CD4-positive, alpha-beta T cell treated with Interleukin-1 beta for 1 hour (primary cell): ENCODE results near the gene SPATA16.
"Not testable (repeated sequence)": the region's sequence is repeated elsewhere in the genome, so short reads cannot be mapped to it uniquely, and the experiment has no call there.

Experiments used
- DNase-seq, 2 donors: peaks; one replicate each; pipeline ENCODE4 v3.0.0-alpha.2; 2020 to 2022

Gene SPATA16

DNA sequence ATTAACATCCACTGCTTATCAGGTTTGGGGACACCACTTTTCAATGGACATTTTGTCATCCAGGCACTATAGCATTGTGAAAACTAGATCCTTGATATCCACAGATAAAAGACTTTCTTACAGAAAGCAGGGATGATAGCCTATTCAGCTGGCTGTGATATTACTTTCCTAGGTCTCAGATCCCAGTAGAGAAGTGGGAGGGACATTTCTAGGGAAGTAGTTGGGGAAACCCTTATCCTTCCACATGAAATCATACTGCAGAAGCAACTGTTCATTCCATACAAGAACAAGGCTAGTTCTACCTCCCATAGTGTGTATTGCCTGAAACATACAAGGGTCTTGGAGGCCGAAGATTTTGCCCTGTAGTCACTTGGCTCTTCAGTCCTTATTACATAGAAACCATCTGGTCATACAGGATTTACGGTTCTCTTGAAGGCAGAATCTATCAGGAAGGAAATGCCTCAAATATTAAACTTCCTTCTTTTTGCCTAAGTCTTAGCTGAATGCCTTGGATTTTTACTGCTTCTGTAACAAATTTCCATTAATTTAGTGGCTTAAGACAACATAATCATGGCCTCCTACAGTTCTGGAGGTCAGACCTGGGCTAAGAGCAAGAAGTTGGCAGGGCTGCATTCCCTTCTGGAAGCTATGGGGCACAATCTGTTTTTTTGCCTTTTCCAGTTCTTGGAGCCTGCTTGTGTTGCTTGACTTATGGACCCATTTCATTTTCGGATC lies 271.1 kb downstream of the SPATA16 start:
- no peak for DNase-seq

DNA sequence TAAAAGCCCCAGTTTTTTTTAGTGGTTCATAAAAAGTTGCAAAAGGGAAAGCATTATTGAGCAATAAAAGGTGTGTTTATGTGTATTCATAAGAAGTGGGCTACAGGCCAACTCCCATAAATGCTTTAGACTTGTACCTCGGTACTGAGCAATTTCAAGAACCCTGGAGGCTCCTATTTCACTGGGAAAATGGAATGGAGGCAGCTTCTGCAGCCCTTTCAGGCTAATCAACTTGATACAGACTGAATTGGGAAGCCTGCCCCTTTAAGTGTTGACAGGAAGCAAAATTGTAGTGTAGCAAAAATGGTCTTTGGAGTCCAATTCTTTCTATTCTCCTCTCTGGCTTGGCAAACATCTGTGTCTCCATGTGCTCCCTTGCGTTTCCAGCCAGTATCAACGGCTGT lies 271.7 kb downstream of the SPATA16 start:
- no peak for DNase-seq

DNA sequence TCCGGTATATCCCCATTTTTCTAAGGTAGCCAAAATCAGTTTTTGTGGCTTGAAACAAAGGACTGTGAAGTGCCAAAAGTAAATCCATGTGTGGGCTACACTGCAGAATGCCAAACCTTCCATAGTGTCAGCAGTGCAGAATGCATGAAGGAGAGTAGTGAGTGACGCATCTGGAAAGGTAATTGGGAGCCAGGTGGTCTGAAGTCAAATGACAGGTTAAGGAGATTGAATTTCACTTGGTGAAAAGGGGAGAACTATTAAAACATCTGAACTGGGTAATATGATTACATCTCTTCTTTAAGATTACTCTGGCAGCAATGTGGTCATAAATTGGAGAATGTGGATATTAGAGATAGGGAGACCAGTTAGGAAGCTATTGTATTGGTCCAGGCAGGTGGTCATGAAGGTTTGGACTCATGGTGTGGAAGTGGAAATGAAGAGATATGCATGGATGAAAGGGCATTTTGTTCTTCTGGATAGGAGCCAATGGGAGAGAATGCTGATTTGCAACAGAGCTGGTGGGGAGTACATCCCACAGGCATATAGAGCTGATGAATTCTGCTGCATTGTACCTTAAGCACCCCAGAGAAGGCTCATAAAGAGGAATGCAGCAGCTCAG lies 272.3 kb downstream of the SPATA16 start:
- DNase-seq, result no peak

DNA sequence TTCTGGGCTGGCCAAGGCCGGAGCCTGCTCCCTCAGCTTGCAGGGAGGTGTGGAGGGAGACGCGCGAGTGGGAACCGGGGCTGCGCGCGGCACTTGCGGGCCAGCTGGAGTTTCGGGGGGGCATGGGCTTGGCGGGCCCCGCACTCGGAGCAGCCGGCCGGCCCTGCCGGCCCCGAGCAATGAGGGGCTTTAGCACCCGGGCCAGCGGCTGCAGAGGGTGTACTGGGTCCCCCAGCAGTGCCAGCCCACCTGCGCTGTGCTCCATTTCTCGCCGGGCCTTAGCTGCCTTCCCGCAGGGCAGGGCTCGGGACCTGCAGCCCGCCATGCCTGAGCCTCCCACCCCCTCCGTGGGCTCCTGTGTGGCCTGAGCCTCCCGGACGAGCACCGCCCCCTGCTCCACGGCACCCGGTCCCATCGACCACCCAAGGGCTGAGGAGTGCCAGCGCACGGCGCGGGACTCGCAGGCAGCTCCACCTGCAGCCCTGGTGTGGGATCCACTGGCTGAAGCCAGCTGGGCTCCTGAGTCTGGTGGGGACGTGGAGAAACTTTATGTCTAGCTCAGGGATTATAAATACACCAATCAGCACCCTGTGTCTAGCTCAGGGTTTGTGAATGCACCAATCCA lies 274.2 kb downstream of the SPATA16 start:
- DNase-seq, result not testable (repeated sequence)

DNA sequence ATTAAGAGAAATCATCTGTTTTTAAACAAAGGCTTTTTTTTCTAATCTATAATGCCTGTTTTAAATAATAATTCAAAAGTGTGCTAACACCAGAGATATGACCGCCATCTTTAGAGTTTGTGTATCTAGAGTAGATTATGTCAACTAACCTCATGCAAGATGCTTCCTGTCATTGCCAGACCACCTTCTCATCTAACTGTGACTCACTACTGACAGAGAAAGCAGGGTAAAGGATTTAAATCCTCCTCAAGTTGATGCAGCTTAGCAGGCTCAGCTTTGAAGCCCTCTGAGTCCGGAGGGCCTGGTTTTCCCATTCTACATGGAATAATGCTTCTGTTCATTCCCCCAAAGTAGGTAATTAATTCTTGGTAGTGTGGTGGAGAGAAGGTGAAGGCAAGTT lies 282.0 kb downstream of the SPATA16 start:
- no peak for DNase-seq

DNA sequence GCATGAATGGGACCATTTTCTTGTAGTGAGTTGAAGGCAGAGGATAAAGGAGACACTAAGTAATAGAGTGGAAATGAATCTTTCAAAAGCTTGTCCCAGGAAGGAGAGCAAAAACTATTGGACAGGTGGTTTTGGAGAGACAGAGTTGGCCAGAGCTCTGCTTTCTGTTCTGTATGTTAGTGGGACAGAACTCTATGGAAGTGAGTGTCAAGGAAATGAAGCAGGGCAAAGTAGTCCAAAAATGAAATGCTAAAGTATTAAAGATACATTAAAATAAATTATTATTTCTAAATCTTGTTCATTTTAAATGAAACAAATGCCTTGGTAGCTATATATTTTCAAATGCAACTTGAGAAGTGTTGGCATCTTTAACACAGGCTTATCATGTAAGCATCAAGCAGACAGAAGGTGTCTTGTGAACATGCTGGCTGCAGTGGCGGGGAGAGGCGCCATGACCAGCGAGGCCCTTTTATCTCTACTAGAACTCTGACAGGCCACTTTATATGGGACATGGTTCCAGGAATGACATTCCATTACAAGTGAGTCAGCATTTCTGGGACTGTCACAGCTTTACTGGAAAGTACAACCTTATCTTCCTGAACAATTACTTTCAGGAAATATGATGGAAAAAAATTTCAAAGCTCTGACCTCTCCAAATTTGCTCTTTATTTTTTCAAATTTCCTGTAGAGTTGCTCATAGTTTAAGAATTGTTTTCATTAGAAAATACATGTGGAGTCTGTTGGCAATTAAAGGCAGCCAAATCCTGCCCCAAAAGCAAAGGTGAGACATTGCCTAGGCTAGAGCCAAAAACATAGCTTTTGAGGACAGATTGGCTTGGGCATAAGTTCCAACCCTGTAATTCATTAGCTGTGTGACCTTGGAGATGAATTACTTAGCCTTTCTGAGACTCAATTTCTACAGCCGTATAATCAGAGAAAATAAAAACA lies 284.0 kb downstream of the SPATA16 start:
- DNase-seq, result no peak

DNA sequence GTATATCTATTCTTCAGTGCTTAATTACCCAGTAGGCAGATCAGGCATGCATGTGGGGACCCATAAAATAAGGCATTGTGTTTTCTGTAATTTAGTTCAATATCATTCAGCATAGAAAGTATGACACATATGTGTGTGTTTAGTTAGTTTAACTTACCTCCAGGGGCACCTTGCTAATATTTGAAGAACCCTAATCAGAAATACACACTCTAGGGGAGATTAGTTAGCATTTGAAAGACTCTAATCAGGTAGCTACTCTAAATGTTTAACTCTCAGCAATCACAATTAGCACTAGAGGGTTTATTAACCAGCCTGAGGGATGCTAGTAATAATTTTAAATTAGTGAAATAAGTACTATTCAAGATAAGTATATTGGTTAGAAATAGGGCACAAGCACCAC lies 286.0 kb downstream of the SPATA16 start:
- no peak for DNase-seq

DNA sequence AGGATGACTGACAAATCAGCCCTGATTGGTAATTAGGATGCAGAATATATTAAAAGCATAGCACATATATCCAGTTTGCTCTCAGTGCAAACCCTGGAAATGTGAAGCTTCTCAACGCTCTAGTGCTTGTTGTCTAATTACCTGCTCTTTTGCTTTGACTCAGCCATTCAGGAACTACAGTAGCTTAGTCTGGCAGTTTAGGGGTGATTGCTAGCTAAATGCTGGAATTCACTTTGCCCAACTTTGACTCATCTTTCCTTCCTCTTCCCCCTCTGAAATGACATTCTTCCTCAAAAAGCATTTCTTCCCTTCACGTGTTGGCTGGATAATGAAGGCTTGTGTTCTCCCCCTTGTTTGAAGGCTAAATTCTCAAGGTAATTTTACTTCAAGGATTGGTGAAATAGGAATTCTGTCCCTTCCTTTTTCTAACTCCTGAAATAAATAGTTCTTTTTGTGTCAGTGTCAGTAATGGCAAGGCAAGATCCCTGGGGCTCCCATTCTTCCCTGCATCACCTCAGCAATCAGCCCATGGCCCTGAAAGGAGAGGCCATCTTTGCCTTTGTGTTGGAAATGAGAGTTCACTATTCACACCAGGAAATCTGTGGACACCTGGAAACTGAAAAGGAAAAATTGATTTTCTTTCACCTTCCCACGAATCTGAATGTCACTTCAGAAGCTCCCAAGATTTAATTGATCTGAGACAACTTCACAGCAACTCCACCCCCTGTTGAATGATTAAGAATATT lies 286.9 kb downstream of the SPATA16 start:
- no peak for DNase-seq

DNA sequence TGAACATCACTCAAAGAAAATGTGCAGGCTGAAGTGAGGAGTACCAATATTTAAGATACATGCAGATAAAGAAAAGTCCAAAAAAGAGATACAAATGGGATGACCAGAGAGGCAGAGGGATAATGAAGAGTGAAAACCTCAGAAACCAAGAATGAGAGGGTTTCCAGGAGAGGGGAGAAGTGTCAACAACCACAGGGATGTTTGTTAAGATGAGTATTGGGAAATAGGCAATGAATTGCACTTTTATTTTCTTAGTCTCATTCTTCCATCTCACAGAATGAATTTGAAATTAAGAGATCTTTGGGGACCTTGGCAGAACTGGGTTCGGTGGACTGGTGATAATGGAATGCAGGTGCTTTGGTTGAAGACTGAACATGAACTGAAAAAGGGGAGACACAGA lies 288.0 kb downstream of the SPATA16 start:
- no peak for DNase-seq

DNA sequence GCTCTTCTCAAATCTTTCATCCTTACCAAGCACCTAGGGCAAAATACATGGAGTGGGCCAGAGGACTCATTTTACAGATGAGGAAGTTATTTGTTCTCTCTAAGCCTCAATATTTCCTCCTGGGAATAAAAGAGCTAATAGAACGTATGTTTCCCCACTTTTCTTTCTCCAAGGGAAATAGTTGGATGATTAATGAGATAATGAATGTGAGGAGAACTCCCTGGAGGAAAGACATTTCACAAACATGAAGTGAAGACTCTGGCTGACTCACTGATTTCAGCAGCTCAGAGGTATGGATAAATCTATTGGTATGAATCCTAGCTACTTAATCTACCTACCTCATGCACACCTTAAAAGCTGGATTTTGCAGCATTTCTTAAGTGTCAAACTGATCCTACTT lies 292.1 kb downstream of the SPATA16 start:
- no peak for DNase-seq

DNA sequence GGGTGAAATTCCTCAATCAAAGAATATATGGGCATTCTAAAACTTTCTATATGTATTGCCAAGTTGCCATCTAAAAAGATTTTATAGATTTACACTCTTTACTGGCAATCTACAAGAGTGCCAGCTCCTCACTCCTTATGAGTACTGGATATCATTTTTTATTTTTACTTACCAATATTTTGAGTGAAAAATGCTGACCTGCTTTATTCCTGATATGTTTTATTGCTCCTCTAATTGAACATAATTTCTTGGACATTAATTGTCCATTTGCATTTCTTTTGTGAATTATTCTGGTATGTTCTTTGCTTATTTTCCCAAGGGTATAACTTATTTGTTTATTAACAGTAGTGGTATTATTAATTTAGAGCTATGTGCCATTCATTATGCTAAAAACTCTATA lies 293.7 kb downstream of the SPATA16 start:
- no peak for DNase-seq

DNA sequence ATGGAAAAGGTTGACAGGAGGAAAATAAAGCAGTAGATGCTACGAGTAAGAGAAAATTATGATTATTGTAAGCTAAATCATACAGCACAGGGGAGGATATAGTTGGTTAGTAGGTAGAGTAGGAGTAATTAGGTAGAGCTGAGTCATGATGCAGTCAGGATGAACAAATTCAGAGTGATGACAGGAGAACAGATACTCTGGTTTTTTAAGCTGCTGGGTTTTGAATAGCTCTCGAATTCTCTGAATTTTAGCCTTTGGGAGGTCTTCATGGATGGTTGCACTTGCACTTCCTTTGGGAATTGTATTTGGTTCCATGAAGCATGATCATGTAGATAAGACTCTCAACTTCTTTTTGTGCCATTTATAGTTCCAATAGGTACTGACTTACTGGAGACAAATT lies 294.3 kb downstream of the SPATA16 start:
- no peak for DNase-seq

DNA sequence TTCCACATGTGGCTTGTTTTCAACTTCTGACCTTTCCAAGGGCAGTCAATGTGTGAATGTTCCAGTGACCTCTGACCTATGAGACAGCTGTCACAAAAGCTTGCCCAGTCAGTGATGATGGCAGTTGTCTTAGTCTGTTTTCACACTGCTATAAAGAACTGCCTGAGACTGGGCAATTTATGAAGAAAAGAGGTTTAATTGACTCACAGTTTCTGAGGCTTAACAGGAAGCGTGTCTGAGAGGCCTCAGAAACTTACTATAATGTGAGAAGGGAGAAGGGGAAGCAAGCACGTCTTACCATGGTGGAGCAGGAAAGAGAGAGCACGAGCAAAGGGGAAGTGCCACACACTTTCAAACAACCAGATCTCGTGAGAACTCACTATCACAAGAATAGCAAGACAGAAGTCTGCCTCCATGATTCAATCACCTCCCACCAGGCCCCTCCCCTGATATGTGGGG lies 294.9 kb downstream of the SPATA16 start:
- DNase-seq, result no peak

DNA sequence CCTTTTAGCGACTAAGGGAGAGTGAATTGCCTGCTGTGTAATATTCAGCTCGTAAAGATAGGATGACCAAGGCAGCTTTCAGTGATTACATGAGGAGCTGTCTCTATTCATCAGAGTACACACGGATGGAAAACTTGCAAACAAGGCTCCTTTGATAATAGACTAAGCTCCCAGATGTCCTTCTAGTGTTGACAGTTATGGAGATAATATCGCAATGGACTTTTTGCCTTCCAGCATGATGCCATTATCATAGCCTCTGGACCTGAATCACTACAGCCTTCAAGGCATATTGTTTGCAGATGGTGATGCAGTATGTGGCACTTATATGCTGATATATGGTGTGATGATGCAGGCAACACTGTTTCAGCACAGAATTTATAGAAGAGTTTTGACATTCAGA lies 296.6 kb downstream of the SPATA16 start:
- no peak for DNase-seq

DNA sequence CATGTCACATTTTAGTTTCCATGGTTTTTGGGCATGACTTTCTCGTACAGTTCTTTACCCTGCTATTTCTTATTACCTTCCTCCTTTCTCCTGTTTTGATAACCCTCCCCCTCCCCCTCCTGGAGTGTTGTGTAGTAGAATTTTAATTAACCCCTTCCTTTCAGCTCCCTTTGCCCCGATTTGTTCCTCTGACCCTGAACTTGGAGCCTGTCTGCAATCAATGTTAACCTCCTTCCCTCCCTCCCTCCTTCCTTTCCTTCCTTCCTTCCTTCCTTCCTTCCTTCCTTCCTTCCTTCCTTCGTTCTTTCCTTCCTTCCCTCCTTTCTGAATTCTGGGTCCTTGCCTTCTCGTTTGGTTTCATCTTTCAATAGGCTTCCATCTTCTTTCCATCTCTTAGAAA lies 300.1 kb downstream of the SPATA16 start:
- DNase-seq, result no peak

DNA sequence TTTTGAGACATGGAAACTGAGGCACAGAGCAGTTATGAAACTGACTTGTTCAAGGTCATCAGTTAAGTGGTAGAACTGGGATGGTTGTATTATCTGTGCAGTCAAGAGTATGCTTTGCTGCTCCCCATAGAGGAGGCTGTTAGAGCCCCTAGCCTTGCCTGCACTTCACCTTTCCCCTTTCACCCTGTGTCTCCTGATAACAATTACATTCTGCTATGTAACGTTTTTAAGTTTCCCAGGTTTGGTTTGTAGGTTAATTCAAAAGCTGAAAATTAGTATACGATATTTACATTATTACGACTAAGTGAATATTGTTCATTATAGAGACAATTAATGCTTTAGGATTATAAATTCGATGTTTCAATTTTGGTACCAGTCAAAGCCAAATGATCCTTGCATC lies 300.6 kb downstream of the SPATA16 start:
- DNase-seq, result no peak

DNA sequence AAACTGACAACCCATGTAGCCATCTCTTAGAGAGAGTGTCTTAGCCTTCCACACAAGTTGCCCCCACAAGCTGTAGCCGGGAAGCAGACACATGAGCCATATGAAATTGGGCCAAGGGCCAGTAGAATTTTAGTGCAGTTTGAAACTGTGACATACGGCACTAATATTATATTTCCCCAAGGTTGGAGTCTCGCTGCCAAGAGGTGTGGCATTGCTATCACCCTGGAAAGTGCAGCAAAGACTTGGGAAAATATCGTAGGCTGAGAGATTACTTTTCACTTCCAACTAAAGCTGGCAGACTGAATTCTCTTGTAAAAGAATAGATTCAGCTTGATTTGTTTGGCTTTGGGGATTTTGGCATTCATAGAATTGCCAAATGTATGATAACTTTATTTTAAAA lies 301.4 kb downstream of the SPATA16 start:
- DNase-seq, result no peak
